HG03280 (cell line): ENCODE measurements around the gene CCNA1.

Source experiments
- ATAC-seq: cut with Tn5 transposase; IDR thresholded peaks from one replicate; pipeline ENCODE4 v1.9.1; 2021; ENCODE audit warnings: mild to moderate bottlenecking, moderate library complexity; ENCODE audit not compliant: unreplicated experiment

The CCNA1 gene

DNA sequence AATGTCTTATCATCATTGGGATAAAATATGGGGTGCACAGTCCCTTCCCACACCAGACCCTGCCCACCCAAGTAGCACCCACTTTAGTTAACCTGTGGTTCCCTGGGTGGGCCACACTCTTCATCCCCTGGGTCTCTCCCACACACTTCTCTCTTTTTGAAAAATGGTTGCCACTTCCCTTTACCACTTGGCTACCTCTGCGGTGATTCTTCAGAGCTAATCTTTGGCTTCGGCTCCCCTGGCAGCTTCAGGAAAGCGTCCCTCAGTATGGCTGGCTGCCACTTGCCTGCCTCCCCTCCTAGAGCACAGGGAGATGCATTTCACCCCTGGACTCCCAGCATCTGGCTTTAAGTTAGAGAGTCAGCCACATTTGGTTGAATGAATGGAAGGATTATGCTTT, 18.2 kb downstream of the CCNA1 start:
- ATAC-seq = no peak

GRCh38 chr13:36453516-36453915, 21.2 kb downstream of the CCNA1 start:
- no peak for ATAC-seq

GRCh38 chr13:36454121-36454520, 21.8 kb downstream of the CCNA1 start:
- ATAC-seq = no peak

- no peak for ATAC-seq
Observed at GRCh38 chr13:36454987-36455386, 22.7 kb downstream of the CCNA1 start.

DNA sequence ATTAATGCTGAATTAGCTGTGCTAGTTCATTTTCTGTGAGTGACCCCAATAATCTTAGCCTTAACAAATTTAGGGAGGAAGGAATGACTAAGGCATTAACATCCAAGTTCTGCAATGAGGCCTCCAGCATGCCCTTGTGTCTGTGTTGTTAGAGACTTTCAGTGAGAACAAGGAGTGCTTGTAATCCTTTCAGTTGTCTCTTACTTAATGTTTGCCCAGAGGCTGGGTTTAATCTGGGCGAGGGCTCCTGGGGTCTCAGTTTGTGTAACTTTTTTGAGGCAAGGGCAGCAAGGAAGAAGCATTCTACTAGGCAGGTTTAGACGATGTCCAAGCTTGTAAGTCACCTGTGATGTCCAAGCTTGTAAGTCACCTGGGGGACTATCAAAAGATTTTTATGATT, 24.3 kb downstream of the CCNA1 start:
- no peak for ATAC-seq

GRCh38 chr13:36461506-36461905, 29.2 kb downstream of the CCNA1 start:
- no peak for ATAC-seq

- no peak for ATAC-seq
Observed at GRCh38 chr13:36475468-36475867, 43.2 kb downstream of the CCNA1 start.

- ATAC-seq = no peak
Observed at GRCh38 chr13:36476661-36477060, 44.4 kb downstream of the CCNA1 start.

GRCh38 chr13:36480726-36481427, 48.6 kb downstream of the CCNA1 start:
- ATAC-seq = no peak

- ATAC-seq = no peak
Observed at GRCh38 chr13:36490055-36490454, 57.8 kb downstream of the CCNA1 start.
